GM19025 (cell line): Measurements from ENCODE around the gene IQSEC1.

ENCODE experiments used
- ATAC-seq: cut with Tn5 transposase; IDR thresholded peaks from one replicate; pipeline ENCODE4 v1.9.1; 2021; ENCODE audit warnings: mild to moderate bottlenecking, low read depth, moderate library complexity; ENCODE audit not compliant: unreplicated experiment

The IQSEC1 gene

GRCh38 chr3:12946251-12946648 lies 127.0 kb downstream of the IQSEC1 start:
- no peak for ATAC-seq

- no peak for ATAC-seq
Observed at GRCh38 chr3:12944849-12945248, 128.4 kb downstream of the IQSEC1 start.

- no peak for ATAC-seq
Observed at GRCh38 chr3:12944413-12944812, 128.8 kb downstream of the IQSEC1 start.

- no peak for ATAC-seq
Observed at GRCh38 chr3:12943124-12944021, 129.9 kb downstream of the IQSEC1 start.

GRCh38 chr3:12941495-12942023 lies 131.7 kb downstream of the IQSEC1 start:
- ATAC-seq: no peak

GRCh38 chr3:12940854-12941253 lies 132.4 kb downstream of the IQSEC1 start:
- ATAC-seq: no peak

GRCh38 chr3:12939137-12939536 lies 134.1 kb downstream of the IQSEC1 start:
- no peak for ATAC-seq

GRCh38 chr3:12938258-12938711 lies 134.9 kb downstream of the IQSEC1 start:
- no peak for ATAC-seq

GRCh38 chr3:12935861-12936830 lies 137.1 kb downstream of the IQSEC1 start:
- no peak for ATAC-seq

GRCh38 chr3:12935023-12935860 lies 138.0 kb downstream of the IQSEC1 start:
- no peak for ATAC-seq

- no peak for ATAC-seq
Observed at GRCh38 chr3:12934431-12934830, 138.8 kb downstream of the IQSEC1 start.

- ATAC-seq: no peak
Observed at GRCh38 chr3:12933901-12934300, 139.3 kb downstream of the IQSEC1 start.

- no peak for ATAC-seq
Observed at GRCh38 chr3:12932754-12933153, 140.5 kb downstream of the IQSEC1 start.

- ATAC-seq: no peak
Observed at GRCh38 chr3:12932347-12932746, 140.9 kb downstream of the IQSEC1 start.

GRCh38 chr3:12931273-12931905 lies 141.8 kb downstream of the IQSEC1 start:
- ATAC-seq: no peak

GRCh38 chr3:12929801-12930200 lies 143.4 kb downstream of the IQSEC1 start:
- no peak for ATAC-seq

- no peak for ATAC-seq
Observed at GRCh38 chr3:12926660-12927059, 146.6 kb downstream of the IQSEC1 start.

- no peak for ATAC-seq
Observed at GRCh38 chr3:12925648-12926047, 147.6 kb downstream of the IQSEC1 start.

- ATAC-seq: no peak
Observed at GRCh38 chr3:12924437-12924836, 148.8 kb downstream of the IQSEC1 start.
